Breast epithelium (tissue), 3 donors: ENCODE measurements around the gene CDH4.

ENCODE experiments used
- CTCF ChIP-seq, 3 donors: fragments of 450-650 bp; IDR thresholded peaks; one replicate each; pipeline ENCODE4 v1.5.1; 2016 to 2017; ENCODE audit warnings: antibody characterized with exemption in 3 of 3, mild to moderate bottlenecking in 3 of 3, moderate library complexity in 3 of 3
- POLR2A ChIP-seq: fragments of 450-650 bp; IDR thresholded peaks from one replicate; pipeline ENCODE4 v1.6.1; 2016; ENCODE audit warnings: antibody characterized with exemption, mild to moderate bottlenecking, moderate library complexity
- POLR2AphosphoS5 ChIP-seq, 3 donors: sonication (generic); formaldehyde crosslinking; IDR thresholded peaks; one replicate each; pipeline ENCODE4 v1.6.1; 2017; ENCODE audit warnings: antibody characterized with exemption in 3 of 3

GRCh38 chr20:61620174-61620573 lies 368.1 kb downstream of the CDH4 start:
- no peak for TF ChIP-seq POLR2A
- TF ChIP-seq CTCF (IDR thresholded peaks at IDR 0.05), result no peak
- TF ChIP-seq POLR2AphosphoS5 (IDR thresholded peaks at IDR 0.05), result no peak
